ENCODE data around the gene DIAPH2.

DNA sequence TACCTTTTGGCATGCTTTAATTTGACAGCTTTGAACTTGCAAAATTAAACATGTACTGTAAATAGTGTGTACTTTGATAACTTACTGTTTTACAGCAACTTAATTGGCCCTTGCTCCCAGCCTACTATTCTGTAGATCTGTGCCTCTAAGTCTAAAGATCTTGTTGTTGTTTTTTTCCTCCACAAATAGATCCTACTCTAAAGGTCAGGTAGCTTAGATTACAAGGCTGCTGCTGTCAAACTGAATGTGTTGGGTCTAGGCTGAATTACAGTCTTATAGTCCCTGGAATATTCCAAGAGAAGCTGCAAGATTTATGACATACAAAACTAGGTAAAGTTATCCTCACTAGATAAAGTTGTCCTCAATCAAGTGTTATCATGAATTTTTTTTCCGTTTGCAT, 18.7 kb downstream of the DIAPH2 start:
- TF ChIP-seq, protein P1, sequence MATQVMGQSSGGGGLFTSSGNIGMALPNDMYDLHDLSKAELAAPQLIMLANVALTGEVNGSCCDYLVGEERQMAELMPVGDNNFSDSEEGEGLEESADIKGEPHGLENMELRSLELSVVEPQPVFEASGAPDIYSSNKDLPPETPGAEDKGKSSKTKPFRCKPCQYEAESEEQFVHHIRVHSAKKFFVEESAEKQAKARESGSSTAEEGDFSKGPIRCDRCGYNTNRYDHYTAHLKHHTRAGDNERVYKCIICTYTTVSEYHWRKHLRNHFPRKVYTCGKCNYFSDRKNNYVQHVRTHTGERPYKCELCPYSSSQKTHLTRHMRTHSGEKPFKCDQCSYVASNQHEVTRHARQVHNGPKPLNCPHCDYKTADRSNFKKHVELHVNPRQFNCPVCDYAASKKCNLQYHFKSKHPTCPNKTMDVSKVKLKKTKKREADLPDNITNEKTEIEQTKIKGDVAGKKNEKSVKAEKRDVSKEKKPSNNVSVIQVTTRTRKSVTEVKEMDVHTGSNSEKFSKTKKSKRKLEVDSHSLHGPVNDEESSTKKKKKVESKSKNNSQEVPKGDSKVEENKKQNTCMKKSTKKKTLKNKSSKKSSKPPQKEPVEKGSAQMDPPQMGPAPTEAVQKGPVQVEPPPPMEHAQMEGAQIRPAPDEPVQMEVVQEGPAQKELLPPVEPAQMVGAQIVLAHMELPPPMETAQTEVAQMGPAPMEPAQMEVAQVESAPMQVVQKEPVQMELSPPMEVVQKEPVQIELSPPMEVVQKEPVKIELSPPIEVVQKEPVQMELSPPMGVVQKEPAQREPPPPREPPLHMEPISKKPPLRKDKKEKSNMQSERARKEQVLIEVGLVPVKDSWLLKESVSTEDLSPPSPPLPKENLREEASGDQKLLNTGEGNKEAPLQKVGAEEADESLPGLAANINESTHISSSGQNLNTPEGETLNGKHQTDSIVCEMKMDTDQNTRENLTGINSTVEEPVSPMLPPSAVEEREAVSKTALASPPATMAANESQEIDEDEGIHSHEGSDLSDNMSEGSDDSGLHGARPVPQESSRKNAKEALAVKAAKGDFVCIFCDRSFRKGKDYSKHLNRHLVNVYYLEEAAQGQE (IDR thresholded peaks at IDR 0.05; ENCODE audit: borderline replicate concordance in 1 of 2, low read depth in 1 of 2, low read length in 2 of 2): no peak
- TF ChIP-seq KAT8 (CRISPR knock-in tag; IDR thresholded peaks at IDR 0.05) (no peak), POLR2A (IDR thresholded peaks at IDR 0.05; ENCODE audit: insufficient read depth in 1 of 2, low read depth in 2 of 2, low read length in 2 of 2) (no peak), SMARCC2 (IDR thresholded peaks at IDR 0.05) (no peak), MYC (CRISPR knock-in tag; IDR thresholded peaks at IDR 0.05; ENCODE audit: borderline replicate concordance) (no peak), ARNTL (CRISPR knock-in tag; IDR thresholded peaks at IDR 0.05) (no peak), YY1 (IDR thresholded peaks at IDR 0.05; ENCODE audit: insufficient read depth, insufficient replicate concordance, low read depth, low read length) (no peak), XRCC5 (optimal IDR thresholded peaks at IDR 0.05; ENCODE audit: low read length) (no peak), CC2D1A (CRISPR knock-in tag; IDR thresholded peaks at IDR 0.05) (no peak), HMG20B (CRISPR knock-in tag; conservative IDR thresholded peaks at IDR 0.05) (no peak), ZNF274 (CRISPR knock-in tag; IDR thresholded peaks at IDR 0.05) (no peak), NFRKB (IDR thresholded peaks at IDR 0.05) (no peak)

Measured in HepG2 (cell line).